IPS-NIHi7 (cell line): ENCODE data around the gene NAT16.
"Not testable (repeated sequence)": the region's sequence is repeated elsewhere in the genome, so short reads cannot be mapped to it uniquely, and the experiment has no call there.

Experiments used
- DNase-seq: peaks from one replicate; pipeline ENCODE4 v3.0.0; 2012; ENCODE audit warnings: mixed read lengths; ENCODE audit errors: extremely low spot score

NAT16 gene

GRCh38 chr7:101201695-101202602, 21.9 kb upstream of the NAT16 start:
- peak; percentile 57 for DNase-seq

DNA sequence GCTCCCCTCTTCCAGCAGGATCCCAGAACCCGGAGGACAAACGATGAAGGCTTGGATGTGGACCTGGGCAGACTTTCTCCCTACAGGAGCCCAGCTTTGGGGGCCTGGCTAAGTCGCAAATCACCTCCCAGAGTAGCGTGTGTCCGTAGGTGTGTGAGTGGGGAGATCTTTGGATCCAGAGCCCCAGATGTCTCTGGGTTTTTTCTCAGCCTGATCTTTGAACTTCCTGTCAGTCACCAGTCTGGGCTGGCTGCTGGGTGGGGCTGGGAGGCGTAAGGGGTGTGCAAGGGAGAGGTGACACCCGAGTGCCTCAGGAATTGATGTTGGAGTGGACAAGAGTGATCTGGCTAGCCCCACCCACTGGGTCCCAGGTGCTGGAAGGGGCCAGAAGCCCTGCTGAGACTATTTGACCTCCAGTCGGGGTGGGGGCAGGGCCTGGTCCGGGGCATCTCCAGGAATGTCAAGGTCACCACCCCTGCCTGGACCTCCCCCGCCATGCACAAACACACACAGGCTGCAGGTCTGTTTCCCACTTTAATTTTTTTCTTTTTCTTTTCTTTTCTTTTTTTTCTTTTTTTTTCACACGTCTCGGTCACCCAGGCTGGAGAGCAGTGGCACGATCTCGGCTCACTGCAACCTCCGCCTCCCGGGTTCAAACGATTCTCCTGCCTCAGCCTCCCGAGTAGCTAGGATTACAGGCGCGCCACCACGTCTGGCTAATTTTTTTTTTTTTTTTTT, 20.9 kb upstream of the NAT16 start, which contains the start of gene MOGAT3:
Gene MOGAT3, minus strand, starts transcription at position 175 of the 738 bp plus-strand sequence. CDS start 182 bp downstream, outside the sequence.
- DNase-seq, result no peak

DNA sequence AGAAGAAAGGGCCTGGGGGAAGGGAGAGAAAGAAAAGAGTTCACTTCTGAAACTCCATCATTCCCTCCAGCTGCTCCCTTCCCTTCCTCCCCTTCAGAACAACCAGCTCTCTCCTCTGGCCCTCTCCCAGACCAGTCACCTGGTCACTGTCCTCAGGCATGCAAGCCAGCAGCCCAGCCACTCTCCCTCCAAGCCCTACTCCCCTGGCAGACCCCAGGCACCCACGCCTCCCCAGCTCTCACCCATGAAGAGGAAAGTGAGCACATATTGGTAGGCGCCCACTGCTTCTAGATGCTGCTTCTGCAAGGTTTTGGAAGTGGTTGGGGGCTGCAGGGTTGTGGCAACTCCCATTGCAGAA, 20.4 kb upstream of the NAT16 start:
- no peak for DNase-seq

- not testable (repeated sequence) for DNase-seq
These were observed 19.4 kb upstream of the NAT16 start for GRCh38 chr7:101199522-101199921.

GRCh38 chr7:101198476-101198875, 18.4 kb upstream of the NAT16 start:
- DNase-seq, result no peak

DNA sequence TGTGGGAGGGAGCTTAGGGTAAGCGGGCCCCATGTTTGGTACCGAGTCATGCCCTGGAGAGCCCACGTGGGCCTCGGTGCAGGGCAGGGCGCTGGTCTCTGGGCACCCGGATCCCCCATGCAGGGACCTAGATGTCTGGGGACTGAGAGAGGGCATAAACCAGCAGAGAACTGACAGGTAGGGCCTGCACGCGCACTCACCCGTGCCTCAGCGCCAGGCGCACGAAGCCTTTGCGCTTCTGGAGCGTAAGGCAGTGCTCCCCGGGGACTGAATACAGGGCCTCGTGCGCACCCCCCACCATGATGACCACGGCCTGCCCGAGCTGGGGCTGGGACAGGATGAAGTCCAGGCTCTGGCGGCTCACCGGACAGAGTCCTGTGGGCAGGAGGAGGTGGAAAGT, 17.9 kb upstream of the NAT16 start:
- no peak for DNase-seq

DNA sequence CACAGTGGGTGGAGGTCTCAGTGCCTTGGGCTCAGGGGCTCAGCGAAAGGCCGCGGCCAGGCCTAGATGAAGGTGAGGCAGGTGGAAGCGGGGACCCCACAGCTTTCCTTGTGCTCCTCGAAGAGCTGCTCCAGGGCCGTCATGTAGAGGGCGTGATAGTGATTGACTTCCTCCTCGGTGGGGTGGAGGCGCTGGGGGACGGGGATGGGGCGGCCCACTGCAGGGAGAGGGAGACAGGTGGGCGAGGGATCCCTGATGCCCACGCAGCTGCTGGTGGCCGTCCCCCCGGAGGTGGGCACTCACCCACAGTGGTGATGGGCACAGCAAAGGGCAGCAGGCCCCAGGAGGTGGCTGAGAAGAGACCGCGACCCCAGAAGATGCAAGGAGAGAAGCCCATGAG, 15.8 kb upstream of the NAT16 start:
- no peak for DNase-seq

DNA sequence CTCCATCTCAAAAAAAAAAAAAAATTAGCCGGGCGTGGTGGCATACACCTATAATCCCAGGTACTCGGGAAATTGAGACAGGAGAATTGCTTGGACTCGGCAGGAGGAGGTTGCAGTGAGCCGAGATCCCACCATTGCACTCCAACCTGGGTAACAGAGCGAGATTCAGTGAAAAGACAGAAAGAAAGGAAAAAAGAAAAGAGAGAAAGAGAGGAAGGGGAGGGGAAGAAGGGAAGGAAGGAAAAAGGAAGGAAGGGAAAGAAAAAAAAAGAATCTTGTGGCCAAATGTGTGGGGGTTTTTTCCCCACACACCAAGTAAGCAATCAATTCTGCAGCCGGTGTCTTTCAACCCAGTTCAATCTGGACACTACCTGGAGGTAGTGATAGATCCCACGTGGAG, 9.0 kb upstream of the NAT16 start:
- no peak for DNase-seq

DNA sequence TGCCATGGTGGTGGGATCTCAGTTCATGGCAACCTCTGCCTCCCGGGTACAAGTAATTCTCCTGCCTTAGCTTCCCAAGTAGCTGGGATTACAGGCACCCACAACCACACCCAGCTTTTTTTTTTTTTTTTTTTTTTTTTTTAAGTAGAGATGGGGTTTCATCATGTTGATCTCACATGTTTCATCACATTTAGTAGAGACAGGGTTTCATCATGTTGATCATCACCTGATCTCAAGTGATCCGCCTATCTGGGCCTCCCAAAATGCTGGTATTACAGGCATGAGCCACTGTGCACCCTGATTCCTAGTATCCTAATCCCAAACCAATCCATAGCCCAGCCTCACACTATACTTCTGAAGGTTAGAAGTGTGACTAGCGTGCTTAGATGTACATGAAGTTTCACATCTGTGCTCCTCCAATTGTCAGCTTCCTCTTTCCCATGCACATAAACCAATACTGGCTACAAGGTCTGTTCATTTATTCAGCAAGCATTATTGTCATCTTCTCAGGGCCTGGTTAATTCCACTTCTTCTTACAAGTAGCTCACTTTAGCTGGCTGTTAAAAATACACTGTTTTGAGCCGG, 6.8 kb upstream of the NAT16 start:
- DNase-seq, result no peak

- no peak for DNase-seq
These were observed 6.1 kb upstream of the NAT16 start for GRCh38 chr7:101186194-101186593.

DNA sequence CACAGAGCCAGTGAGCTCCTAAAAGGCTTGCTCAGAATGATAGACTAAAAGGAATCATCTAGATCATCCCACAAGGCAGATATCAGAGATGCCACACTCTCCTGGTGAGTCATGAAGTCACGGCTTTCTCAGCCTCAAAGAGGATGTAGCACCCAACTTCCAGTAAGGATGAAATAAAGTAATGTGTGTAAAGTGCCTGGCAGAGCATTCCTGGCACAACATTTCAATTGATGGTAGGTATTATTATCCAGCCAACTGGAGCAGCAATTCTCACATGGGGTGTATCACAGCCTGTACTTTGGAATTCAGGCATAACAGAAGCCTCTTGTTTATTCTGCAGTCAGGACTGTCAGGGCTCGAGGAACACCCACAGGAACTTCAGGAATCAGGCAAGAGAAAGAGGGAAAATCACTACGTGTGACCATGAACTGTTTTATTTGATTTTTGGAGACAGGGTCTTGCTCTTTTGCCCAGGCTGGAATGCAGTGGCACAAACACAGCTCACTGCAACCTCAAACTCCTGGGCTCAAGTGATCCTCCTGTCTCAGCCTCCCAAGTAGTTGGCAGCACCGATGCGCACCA, 5.3 kb upstream of the NAT16 start:
- DNase-seq, result no peak

DNA sequence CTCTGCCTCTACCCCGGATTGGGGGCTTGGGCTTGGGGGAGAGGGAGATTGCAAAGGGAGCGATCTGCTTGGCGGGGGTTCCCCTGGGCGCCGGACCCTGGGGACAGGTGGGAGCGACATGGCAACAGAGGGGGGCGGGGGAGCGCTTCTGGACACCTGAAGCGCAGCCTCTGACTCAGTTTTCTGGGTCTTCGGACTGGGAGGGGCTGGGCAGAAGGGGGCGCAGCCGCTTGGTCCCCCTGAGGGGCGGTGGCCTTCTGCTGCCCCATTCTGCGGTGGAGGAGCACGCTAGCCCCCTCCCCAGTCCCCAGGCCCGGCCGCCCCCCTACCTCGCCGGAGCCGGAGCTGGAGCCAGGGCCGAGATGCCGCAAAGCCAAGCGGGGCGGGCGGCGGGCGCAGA, 380 bp downstream of the NAT16 start:
- DNase-seq, result no peak

DNA sequence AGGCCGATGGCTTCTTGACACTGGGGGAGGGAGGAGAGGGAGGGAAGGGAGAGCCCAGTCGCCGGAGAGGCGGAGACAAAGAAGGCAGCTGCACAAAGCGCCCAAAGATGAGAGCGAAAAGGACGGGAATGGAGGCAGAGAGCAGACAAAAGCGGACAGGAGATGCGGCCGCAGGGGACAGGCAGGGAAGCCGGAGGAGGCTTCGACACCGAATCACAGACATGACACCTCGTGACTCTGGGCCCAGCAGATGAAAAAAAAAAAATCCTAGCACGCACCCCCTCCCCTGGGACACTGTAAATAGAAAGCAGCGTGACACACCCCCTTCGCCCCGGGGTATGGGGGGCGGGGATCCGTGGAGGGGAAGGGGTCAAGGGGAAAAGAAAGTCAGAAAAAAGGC, 976 bp downstream of the NAT16 start:
- DNase-seq, result no peak

DNA sequence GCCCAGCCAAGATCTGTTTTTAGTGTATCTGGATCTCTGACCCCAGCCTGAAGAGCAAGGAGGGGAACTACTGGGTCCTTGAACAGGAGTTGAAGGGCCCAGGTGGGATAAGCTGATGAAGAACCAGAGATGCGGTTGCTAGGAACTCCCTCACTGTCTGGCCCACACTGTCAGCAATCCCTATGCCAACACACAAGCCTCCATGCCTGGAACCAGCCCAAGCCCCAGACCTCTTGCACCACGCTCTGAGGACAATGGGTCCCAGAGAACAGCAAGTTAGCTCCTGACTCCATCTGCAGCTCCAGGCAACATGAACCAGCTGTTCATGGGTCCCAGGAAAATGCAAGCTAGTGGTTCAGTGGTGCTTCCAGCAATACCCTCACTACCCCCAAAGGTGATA, 2.4 kb downstream of the NAT16 start:
- no peak for DNase-seq

- DNase-seq, result no peak
These were observed 4.4 kb downstream of the NAT16 start for GRCh38 chr7:101175664-101176063.

GRCh38 chr7:101174322-101174854, 5.7 kb downstream of the NAT16 start:
- no peak for DNase-seq

- DNase-seq, result peak; percentile 82
These were observed 6.3 kb downstream of the NAT16 start for GRCh38 chr7:101173752-101174244.

DNA sequence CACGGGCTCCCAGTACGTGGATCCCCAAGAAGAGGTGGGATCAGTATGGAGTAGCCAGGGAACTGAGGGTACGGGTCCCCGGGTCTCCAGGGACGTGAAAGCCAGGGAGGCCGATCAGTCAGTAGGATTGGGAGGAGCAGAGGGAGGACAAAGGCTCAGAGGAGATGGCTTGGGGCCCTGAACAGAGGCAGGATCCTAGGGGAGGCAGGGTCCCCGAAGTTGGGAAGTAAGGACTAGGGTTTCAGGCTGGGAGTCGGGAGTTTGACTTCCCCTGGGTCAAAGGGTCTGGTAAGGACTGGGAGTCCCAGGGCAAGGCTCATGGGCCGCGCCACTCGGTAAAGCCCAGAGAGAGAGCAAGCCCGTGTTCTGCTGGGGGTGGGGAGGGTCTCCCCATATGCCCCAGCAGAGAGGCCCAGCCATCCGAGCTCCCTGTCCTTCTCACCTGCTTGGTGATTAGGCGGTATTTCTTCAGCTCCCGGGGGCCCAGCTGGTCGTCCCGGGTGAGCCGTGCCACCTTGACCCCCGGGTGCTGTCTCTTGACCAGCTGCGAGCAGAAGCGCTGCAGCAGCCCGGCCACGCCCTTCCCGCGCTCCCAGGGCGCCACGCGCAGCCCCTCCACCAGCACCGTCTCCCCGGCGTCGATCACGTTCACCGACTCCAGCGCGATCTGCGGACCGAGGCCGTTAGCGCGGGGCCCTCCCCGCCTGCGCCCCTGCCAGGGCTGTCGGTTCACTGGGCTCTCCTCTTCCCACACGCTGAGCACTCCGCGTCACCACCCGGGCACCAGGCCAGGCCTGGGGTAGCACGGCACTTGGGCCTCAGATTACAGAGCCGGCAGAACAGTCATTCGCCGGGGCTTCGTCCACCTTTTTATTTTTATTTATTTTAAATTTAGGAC, 7.0 kb downstream of the NAT16 start:
- no peak for DNase-seq

DNA sequence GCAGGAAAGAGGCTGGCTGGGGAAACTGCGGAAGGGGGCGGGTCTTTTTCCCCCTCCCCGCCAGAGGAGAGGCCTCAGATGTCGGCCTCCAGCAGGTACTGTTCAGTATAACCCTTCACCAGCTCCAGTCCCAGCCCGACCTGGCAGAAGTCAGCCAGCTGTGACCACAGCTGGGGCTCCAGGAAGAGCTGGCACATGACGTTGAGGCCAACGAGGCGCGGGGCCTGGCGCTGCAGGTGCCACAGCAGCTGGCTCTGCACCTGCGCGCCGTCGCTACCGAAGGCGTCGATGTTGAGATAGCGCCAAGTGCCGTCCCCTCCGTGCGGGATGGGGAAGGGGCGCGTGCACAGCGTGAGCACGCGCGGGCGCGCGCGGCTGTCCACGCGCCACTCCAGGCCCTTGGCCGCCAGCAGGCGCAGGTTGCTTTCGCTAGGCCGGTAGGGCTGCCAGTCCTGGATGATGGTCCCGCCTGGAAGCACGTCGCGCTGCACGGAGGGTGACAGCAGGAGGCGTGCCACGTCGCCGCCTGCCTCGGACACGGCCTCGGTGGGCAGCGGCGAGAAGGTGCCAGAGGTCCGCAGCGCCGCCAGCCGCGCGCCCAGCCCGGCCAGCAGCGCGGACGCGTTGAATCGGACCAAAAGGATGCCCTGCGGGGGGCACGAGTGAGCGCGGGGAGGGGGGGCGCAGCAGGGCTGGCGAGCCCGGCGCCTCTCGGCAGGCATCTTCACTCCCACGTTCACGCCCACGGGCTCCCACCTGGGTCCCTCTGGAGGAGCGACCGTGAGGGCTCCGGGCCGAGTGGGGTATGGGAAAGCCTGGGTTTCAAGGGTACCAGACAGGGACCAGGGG, 7.9 kb downstream of the NAT16 start:
- DNase-seq, result no peak

DNA sequence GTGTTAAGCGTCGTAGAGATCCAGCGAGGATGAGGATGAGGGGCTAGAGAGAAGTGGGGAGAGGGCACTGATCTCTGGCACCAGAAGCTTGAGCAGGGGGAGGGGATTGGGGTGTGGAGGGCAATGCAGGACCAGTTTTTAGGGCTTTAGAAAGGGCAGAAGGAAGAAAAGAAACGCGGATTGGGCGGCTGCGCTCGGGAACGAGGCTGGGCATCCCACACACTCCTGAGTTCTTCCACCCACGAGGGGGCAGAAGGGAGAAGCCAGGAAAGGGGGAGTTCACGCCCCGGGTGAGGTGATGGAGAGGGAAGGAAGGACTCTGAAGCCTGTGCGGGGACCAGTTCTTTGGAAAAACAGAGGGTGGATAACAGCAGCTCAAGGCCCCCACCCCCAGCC, 8.7 kb downstream of the NAT16 start:
- DNase-seq, result no peak
